B cell (primary cell): ENCODE measurements around the gene MIF. TPM values are rescaled to one million over a fixed set of nuclear protein-coding genes. Genes with fewer than 3 reads are reported as not detected.
"Not testable (repeated sequence)": the region's sequence is repeated elsewhere in the genome, so short reads cannot be mapped to it uniquely, and the experiment has no call there.

Experiments
- ATAC-seq: fragments of 200-7000 bp; cut with Tn5 transposase; one replicate; pipeline ENCODE4 v1.10.0; 2021; ENCODE audit warnings: low read depth, mild to moderate bottlenecking, moderate number of reproducible peaks, moderate library complexity
- CTCF ChIA-PET: fragments of 350-600 bp; sonication (Branson Sonifier 250); formaldehyde crosslinking; loops from one replicate; lab custom pipeline; 2021; ENCODE audit warnings: antibody characterized with exemption, inconsistent platforms; lab: Charles Lee
- POLR2A ChIA-PET: fragments of 350-600 bp; sonication (Branson Sonifier 250); formaldehyde crosslinking; loops from one replicate; lab custom pipeline; 2021; ENCODE audit warnings: antibody characterized with exemption; lab: Charles Lee
- DNase-seq: peaks from one replicate; pipeline ENCODE4 v3.0.0; 2013
- H2AFZ ChIP-seq: 2 replicates; pipeline ENCODE4 v1.6.1; 2012; ENCODE audit warnings: mild to moderate bottlenecking, low read depth, low read length; ENCODE audit not compliant: insufficient read depth, poor library complexity, severe bottlenecking
- H3K27ac ChIP-seq, 2 donors: 1 replicate in 1 of 2; 2 replicates in 1 of 2; pipeline ENCODE4 v1.5.1; 2012 to 2013; ENCODE audit warnings: low read length in 2 of 2, mild to moderate bottlenecking in 2 of 2, moderate library complexity in 1 of 2
- H3K27me3 ChIP-seq, 4 experiments: fragments of 200-600 bp in 1 of 4; sonication (generic) in 1 of 4; replicated peaks in 1 of 4; 1 replicate in 2 of 4; 2 replicates in 2 of 4; pipeline versions ENCODE4 v1.6.1 to v1.7.0; 2013 to 2016; ENCODE audit warnings: low read length in 3 of 4, mild to moderate bottlenecking in 2 of 4, mixed read lengths in 1 of 4, moderate library complexity in 1 of 4; ENCODE audit not compliant: insufficient read depth in 4 of 4, control insufficient read depth in 3 of 4; ENCODE audit errors: control extremely low read depth in 1 of 4
- H3K36me3 ChIP-seq, 2 experiments: replicated peaks in 1 of 2; 1 replicate in 1 of 2; 2 replicates in 1 of 2; pipeline versions ENCODE4 v1.6.1 to v1.7.1; 2013; ENCODE audit warnings: low read length in 1 of 2; ENCODE audit not compliant: insufficient read depth in 2 of 2, control insufficient read depth in 1 of 2; ENCODE audit errors: control extremely low read depth in 1 of 2, extremely low read depth in 1 of 2
- H3K4me1 ChIP-seq, 2 donors: fragments of 200-600 bp in 1 of 2; sonication (generic) in 1 of 2; 1 replicate in 1 of 2; 2 replicates in 1 of 2; pipeline versions ENCODE4 v1.5.1 to v1.6.1; 2013 to 2017; ENCODE audit warnings: low read length in 2 of 2; ENCODE audit not compliant: control insufficient read depth in 2 of 2, insufficient read depth in 2 of 2
- H3K4me2 ChIP-seq: replicated peaks from 2 replicates; pipeline ENCODE3; 2012; ENCODE audit warnings: mild to moderate bottlenecking, low read depth, low read length; ENCODE audit not compliant: poor library complexity, severe bottlenecking
- H3K4me3 ChIP-seq, 5 experiments: fragments of 200-600 bp in 1 of 5; sonication (generic) in 1 of 5; 1 replicate in 3 of 5; 2 replicates in 2 of 5; pipeline versions ENCODE4 v1.5.1 to v1.7.0; 2011 to 2016; ENCODE audit warnings: low read length in 4 of 5, mild to moderate bottlenecking in 4 of 5, low read depth in 2 of 5, control low read depth in 1 of 5, moderate library complexity in 1 of 5; ENCODE audit not compliant: insufficient read depth in 1 of 5; ENCODE audit errors: control extremely low read depth in 1 of 5, extremely low read depth in 1 of 5
- H3K79me2 ChIP-seq: fragments of 200-600 bp; sonication (generic); one replicate; pipeline ENCODE4 v1.6.0; 2016; ENCODE audit warnings: low read length; ENCODE audit not compliant: control insufficient read depth, insufficient read depth
- H3K9ac ChIP-seq: fragments of 200-600 bp; sonication (generic); 2 replicates; pipeline ENCODE4 v1.6.1; 2017; ENCODE audit warnings: mild to moderate bottlenecking, low read length, moderate library complexity
- H3K9me3 ChIP-seq, 3 donors: one replicate each; pipeline versions ENCODE4 v1.6.1 to v1.7.1; 2013; ENCODE audit warnings: low read length in 2 of 3; ENCODE audit not compliant: control insufficient read depth in 2 of 3, insufficient read depth in 1 of 3; ENCODE audit errors: control extremely low read depth in 1 of 3
- H4K20me1 ChIP-seq: 2 replicates; pipeline ENCODE4 v1.6.0; 2012; ENCODE audit warnings: mild to moderate bottlenecking, low read length; ENCODE audit not compliant: insufficient read depth, control insufficient read depth, poor library complexity, severe bottlenecking
- H3K27ac Mint-ChIP-seq: one replicate; pipeline ENCODE4 v1.8.0; 2021; ENCODE audit warnings: mixed read lengths
- H3K27me3 Mint-ChIP-seq: one replicate; pipeline ENCODE4 v1.8.0; 2021; ENCODE audit warnings: mixed read lengths
- H3K4me1 Mint-ChIP-seq: one replicate; pipeline ENCODE4 v1.8.0; 2021; ENCODE audit warnings: mixed read lengths
- H3K4me3 Mint-ChIP-seq: one replicate; pipeline ENCODE4 v1.8.0; 2021; ENCODE audit warnings: mixed read lengths
- H3K9me3 Mint-ChIP-seq: one replicate; pipeline ENCODE4 v1.8.0; 2022; ENCODE audit warnings: mixed read lengths; ENCODE audit not compliant: insufficient read depth
- CTCF ChIP-seq: fragments of 200-600 bp; IDR thresholded peaks from one replicate; pipeline ENCODE4 v1.8.0; 2022; ENCODE audit warnings: antibody characterized with exemption, mild to moderate bottlenecking
- EZH2 ChIP-seq: IDR thresholded peaks from 2 replicates; pipeline ENCODE4 v1.6.1; 2012; ENCODE audit warnings: borderline replicate concordance, low read depth, mild to moderate bottlenecking, moderate library complexity, low read length; ENCODE audit not compliant: insufficient read depth, poor library complexity, severe bottlenecking
- WGBS: methylation state at CpG from one replicate; pipeline ENCODE4 v1.1.5; 2013; ENCODE audit warnings: missing lambda C conversion rate; ENCODE audit not compliant: insufficient coverage; 5-methylcytosine and 5-hydroxymethylcytosine counted together
- intact Hi-C: fragments of 100-400 bp; cut with micrococcal nuclease; formaldehyde crosslinking; loops from one replicate; pipeline ENCODE4 v1.10.0; 2022
- polyA plus RNA-seq: library from polyadenylated mRNA; depleted of rRNA; stranded (reverse); fragments of >200 nt; gene quantifications from 2 replicates; pipeline ENCODE4 v1.2.3, GENCODE V29; 2012
- total RNA-seq, 2 donors: library from RNA; stranded (reverse); fragments of 120-200 nt in 1 of 2; gene quantifications; 1 replicate in 1 of 2; 2 replicates in 1 of 2; pipeline versions ENCODE4 v1.2.3 to v1.2.4, GENCODE V29; 2013 to 2022

MIF gene
- total and polyA plus RNA-seq, 2 donors (not counting 1 experiment from before 2014, with no cell fraction given), result 143 to 272 TPM

GRCh38 chr22:23938328-23939016 is 44.3 kb downstream of the MIF start:
- H3K4me2 ChIP-seq, result no peak overlapping the region
- ATAC-seq, result no peak
- H3K27ac ChIP-seq, result no peak overlapping the region
- no peaks in the 10 kb centered on the region for H3K36me3 ChIP-seq
- ChIA-PET POLR2A (interaction anchor here (0.7 kb wide), 1 partner anchor 569 kb away, joined by 8 read pairs; no protein-coding TSS in a partner anchor), CTCF (interaction anchor here (0.6 kb wide), 2 partner anchors 50 to 213 kb away, joined by 3 to 4 read pairs; no protein-coding TSS in a partner anchor)
- no peaks in the 10 kb centered on the region for H3K9me3 ChIP-seq
- Mint-ChIP-seq H3K4me1 (no peaks in the 10 kb centered on the region), H3K27me3 (no peaks in the 10 kb centered on the region), H3K4me3 (no peak overlapping the region), H3K27ac (no peak overlapping the region), H3K9me3 (no peaks in the 10 kb centered on the region)
- H3K4me3 ChIP-seq, result no peak overlapping the region
- intact Hi-C loops, result no loop called here
- DNase-seq, result peak; percentile 1
- H2AFZ ChIP-seq, result no peak overlapping the region
- no peak overlapping the region for H3K9ac ChIP-seq
- no peaks in the 10 kb centered on the region for H3K4me1 ChIP-seq
- 92% methylated on average over 3 of the region's 5 CpGs for WGBS
- TF ChIP-seq EZH2 (no peak), CTCF (no peak)
- no peaks in the 10 kb centered on the region for H3K79me2 ChIP-seq
- H4K20me1 ChIP-seq, result no peaks in the 10 kb centered on the region
- H3K27me3 ChIP-seq, result no peaks in the 10 kb centered on the region

GRCh38 chr22:23939017-23939357 is 44.8 kb downstream of the MIF start:
- ChIA-PET CTCF (interaction anchor here (0.6 kb wide), 1 partner anchor 51 kb away, joined by 3 read pairs; no protein-coding TSS in a partner anchor), POLR2A (no interaction called here)
- H3K79me2 ChIP-seq, result no peaks in the 10 kb centered on the region
- H4K20me1 ChIP-seq, result no peaks in the 10 kb centered on the region
- Mint-ChIP-seq H3K4me1 (no peaks in the 10 kb centered on the region), H3K9me3 (no peaks in the 10 kb centered on the region), H3K4me3 (no peak overlapping the region), H3K27ac (no peak overlapping the region), H3K27me3 (no peaks in the 10 kb centered on the region)
- no peaks in the 10 kb centered on the region for H3K27me3 ChIP-seq
- no peaks in the 10 kb centered on the region for H3K9me3 ChIP-seq
- no peak overlapping the region for H3K4me2 ChIP-seq
- DNase-seq, result no peak
- ATAC-seq, result no peak
- no peaks in the 10 kb centered on the region for H3K4me1 ChIP-seq
- no peak overlapping the region for H2AFZ ChIP-seq
- H3K4me3 ChIP-seq, result no peak overlapping the region
- H3K36me3 ChIP-seq, result no peaks in the 10 kb centered on the region
- no peak overlapping the region for H3K27ac ChIP-seq
- TF ChIP-seq EZH2 (no peak), CTCF (no peak)
- intact Hi-C loops, result no loop called here
- H3K9ac ChIP-seq, result no peak overlapping the region
- WGBS, result 74% methylated on average over 3 of the region's 3 CpGs

GRCh38 chr22:23940166-23940565 is 46.0 kb downstream of the MIF start:
- H3K4me3 Mint-ChIP-seq, H3K36me3 ChIP-seq, POLR2A ChIA-PET, H4K20me1 ChIP-seq, H2AFZ ChIP-seq, H3K4me1 ChIP-seq, H3K27ac Mint-ChIP-seq, H3K4me3 ChIP-seq, DNase-seq, CTCF ChIA-PET, H3K9me3 Mint-ChIP-seq, H3K27me3 ChIP-seq, H3K27me3 Mint-ChIP-seq, H3K9ac ChIP-seq, H3K9me3 ChIP-seq, H3K27ac ChIP-seq, H3K4me1 Mint-ChIP-seq, intact Hi-C loops, H3K79me2 ChIP-seq, ATAC-seq, H3K4me2 ChIP-seq: not testable (repeated sequence)
- no CpG with 5 or more reads among the region's 14 CpGs for WGBS
